Putamen (tissue), 1 donor: ENCODE data around the gene PDZD2.

Source experiments
- DNase-seq: peaks from one replicate; pipeline ENCODE4 v3.0.0-alpha.2; 2016; ENCODE audit warnings: low spot score

Gene PDZD2

DNA sequence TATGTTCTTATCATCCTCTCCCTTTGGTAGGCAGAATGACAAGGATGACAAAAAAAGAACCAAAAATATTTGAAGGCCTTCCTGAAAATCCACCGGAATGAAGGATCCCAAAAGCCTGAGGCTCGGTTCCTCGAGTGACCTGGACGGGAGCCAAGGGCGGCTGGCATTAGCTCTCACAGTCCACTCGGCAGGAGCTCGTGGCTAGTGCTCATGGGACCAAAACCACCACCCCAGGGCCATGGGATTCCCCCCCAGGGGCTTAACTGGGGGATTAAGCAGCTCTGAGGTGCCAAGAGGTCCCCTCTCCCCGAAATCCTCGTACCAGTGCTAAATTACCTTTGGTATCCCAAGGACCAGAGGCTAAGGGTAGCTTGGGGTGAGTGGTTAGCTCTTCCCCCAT lies 586 bp upstream of the PDZD2 start:
- DNase-seq = peak; percentile 51

GRCh38 chr5:31639481-31640411 lies 815 bp downstream of the PDZD2 start:
- DNase-seq = peak; percentile 37

DNA sequence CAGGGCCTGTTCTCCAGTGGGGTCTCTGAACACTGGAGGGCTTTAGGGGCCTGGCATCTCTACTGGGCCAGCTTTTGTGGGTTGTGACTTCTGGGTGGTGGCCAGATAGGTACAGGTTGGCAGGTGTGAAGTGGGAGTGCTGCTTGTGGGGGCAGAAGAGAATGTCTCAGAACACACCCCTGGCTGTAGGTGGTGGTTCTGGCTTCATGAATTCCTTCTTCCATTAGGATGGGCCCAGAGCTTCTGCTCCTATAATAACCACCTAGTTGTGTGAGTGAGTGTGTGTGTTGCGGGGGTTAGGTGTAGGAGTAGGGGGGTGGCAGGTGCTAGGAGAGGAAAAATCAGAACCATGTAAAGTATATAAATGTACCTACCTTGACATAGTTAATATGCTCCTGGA lies 1.6 kb downstream of the PDZD2 start:
- DNase-seq = peak; percentile 63

DNA sequence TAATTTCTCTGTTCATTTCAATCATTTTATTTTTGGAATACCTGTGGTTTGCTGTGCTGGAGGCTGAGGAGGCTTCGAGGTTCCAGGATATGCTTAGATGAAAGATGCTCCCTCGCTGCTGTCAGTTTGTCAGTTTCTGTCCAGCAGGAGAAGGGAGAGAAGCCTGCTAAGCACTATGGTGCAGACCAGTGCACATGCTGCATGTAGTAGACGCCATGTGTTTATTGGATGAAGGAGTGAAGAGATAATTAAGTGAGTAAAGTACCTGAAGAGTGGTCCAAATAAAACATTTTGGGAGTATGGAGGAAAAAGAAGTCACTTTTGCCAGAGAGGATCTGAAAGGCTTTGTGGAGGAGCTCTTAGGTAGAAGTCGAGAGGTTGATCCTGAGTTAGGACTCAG lies 2.1 kb downstream of the PDZD2 start:
- peak; percentile 39 for DNase-seq

- DNase-seq = no peak
These were observed 2.6 kb downstream of the PDZD2 start for GRCh38 chr5:31641575-31641974.

- DNase-seq = no peak
These were observed 6.6 kb downstream of the PDZD2 start for GRCh38 chr5:31645420-31646081.

DNA sequence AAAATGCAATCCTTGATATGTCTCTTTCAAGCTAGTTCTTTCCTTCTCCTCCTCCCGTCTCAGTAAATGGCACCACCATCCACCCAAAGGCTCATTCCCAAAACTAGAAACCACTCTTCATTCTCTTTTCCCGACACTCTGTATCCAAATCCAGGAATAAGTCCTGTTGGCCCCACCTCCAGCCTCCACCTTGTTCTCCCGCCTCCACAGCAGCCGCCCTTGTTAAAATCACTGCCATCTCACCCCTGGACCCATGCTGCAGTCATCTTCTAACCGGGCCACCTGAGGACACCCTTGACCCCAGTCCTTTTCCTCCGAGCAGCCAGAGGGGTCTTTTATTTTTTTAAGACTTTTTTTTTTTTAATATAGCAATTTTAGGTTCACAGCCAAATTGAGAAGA lies 9.4 kb downstream of the PDZD2 start:
- no peak for DNase-seq

DNA sequence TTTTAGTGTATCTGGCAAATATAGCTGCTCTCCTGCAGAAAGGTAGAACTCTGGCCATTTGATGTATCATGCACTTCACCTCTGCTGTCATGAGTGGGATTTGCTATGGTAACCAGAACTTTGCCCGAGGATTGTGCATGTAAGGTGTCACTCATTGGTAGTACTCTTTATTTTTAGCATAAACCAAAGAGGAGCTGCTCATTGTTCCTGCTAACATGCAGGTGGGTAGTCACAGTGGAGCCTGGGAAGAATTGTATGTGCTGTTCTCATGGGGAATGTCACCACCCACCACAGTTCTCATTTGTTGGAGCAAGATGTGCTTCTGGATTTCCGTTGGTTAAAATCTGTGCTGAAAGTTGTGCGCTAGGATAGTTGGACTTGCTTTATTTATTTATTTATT lies 12.3 kb downstream of the PDZD2 start:
- DNase-seq = peak; percentile 79

DNA sequence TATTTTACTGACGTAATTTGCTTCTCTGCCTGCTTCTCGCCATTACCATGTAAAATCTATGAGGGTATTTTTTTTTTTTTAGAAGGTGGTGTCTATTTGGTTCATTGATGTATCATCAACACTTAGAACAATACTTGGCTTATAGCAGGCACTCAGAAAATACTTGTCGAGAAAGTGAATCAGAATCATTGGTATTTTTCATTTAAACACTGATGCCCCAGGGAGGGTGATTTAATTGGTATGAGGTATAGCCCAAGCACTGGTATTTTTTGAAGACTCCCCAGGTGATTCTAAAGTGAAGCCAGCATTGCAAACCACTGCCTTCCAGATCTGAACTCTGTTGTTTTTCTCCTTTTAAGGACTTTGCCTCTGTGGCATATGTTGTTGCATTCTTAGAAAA lies 16.6 kb downstream of the PDZD2 start:
- no peak for DNase-seq

GRCh38 chr5:31656806-31657205 lies 17.9 kb downstream of the PDZD2 start:
- no peak for DNase-seq

- DNase-seq = no peak
These were observed 18.5 kb downstream of the PDZD2 start for GRCh38 chr5:31657315-31657979.

- no peak for DNase-seq
These were observed 22.3 kb downstream of the PDZD2 start for GRCh38 chr5:31661257-31661656.

DNA sequence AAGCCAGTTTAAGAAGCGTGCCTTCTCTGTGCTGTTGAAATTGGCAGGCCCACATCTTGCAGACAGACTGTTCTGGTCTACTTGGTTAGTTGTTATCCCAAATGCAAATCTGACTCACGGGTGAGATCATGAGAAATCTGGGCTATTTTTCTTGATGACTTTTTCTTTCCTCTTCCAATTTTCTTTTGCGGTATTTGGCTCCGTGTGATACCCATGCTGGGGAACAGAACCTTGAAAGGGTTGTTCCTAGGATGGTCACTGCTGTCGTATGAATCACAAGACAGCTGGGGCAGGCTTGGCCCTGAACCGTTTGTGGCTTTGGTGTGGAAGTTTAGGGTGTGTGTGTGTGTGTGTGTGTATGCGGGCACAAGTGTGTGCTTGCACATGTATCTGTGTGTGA lies 24.6 kb downstream of the PDZD2 start:
- no peak for DNase-seq

DNA sequence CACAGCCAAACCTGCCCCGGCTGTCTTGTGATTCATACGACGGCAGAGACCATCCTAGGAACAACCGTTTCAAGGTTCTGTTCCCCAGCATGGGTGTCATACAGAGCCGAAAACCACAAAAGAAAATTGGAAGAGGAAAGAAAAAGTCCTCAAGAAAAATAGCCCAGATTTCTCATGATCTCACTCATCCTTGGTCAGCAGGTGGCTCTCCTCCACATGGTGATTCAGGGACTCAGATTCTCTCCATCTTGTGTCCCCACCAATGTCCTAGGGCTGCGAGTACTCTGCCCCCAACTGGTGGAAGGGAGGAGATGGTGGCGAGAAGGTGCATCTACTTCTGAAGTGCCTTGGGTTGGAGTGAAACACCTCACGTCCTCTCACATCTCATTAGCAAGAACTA lies 25.6 kb downstream of the PDZD2 start:
- DNase-seq = no peak

DNA sequence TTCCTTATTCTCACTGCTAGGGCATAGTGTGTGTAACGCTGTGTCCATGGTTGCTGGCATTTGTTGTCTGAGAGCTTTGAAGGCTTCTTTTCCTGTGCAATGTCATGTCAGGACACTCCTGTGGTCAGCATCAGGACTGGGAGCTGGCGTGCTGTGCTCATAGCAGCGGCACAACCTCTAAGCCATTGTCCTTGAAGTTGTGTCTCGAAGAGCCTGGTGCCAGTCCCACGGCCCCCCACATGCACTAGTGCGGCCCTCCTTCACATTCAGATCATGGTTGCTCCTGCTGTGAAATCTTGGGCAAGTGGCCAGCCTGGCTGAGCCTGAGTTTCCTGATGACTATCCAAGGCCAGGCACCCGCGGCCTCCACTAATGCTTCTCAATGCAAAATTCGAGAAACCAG lies 32.4 kb downstream of the PDZD2 start:
- DNase-seq = no peak

DNA sequence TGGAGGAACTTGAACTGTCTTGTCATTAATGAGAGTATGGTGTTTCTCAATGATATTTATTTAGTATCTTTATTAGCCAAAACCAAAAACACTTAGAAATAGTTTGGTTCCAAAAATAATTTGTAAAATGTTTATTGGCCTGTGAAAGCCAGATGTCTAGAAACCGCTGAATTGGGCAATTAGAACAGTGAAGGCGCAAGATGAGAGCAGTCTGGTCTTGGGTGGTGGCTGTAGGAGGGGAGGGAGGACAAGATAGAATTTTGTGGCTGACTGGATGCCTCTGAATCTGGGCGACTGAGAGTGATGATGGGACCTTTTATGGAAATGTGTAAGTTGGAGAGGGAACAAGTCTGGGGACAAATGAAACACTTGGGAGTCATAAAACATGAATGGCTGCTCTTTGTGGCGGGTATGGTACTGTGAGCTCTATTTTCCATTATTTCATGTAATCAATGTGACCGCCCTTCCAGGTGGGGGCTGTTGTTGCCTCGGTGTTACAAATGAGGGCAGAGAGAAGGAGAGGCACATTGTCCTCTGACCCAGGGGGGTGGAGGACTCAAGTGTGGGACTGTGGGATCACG lies 35.5 kb downstream of the PDZD2 start:
- no peak for DNase-seq

GRCh38 chr5:31675472-31675871 lies 36.5 kb downstream of the PDZD2 start:
- DNase-seq = no peak

GRCh38 chr5:31678180-31678579 lies 39.2 kb downstream of the PDZD2 start:
- DNase-seq = no peak

GRCh38 chr5:31680528-31680927 lies 41.6 kb downstream of the PDZD2 start:
- DNase-seq = peak; percentile 13

DNA sequence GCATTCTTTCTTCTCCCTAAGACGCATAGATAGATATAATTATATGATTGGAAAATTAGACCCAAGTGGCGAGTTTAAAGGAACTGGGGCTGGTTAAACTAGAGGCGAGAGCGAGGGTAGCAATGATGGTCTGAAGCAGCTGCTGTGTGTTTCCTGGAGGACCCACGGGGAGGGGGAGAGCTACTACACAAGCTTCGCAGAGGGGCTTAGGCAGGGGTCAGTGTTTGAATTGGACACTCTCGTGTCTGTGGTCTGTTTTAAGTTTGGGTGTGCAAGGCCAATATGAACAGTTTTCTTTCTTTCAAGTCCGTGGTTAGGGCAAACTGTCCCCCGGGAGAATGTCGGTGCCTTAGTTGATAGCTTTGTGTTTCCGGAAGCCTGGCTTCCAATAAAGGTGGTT lies 43.1 kb downstream of the PDZD2 start:
- DNase-seq = no peak

- no peak for DNase-seq
These were observed 43.9 kb downstream of the PDZD2 start for GRCh38 chr5:31682851-31683250.

DNA sequence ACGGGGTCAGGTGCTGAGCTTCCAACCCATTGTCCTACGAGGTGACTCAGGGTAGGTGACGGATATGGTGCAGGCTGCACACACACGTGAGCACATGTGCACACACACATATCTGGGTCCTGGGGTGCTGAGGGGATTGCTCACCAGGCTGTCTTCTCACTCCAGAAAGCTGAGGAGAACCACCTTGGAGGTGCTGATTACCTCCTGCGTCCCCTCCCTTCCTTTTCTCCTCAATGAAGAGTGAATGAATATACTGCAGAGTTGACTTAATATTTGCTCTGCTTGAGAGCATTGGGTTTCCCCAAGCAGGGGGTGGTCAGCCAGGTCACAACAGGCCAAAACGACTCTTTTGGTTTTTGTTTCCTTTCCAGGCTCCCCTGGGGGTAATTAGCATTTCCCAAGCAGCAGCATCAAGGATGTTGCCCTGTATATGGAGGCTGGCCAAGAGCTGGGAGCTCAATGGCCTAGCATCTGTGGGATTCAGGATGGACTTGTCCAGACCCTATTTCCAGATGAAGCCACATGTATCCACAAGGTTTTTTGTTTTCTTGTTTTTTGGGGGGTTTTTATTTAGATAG lies 49.7 kb downstream of the PDZD2 start:
- no peak for DNase-seq
